Stimulated activated naive CD8-positive, alpha-beta T cell treated with anti-CD3 and anti-CD28 coated beads, Interleukin-15, Interleukin-2, amounts not matched to agents 100 ng/mL and 50 ng/mL, for 24 hours (primary cell): ENCODE data around the gene CELF2.

ENCODE experiments used
- H3K27ac Mint-ChIP-seq: one replicate; pipeline ENCODE4 v1.8.0; 2021; ENCODE audit warnings: mild to moderate bottlenecking, mixed read lengths
- H3K27me3 Mint-ChIP-seq: one replicate; pipeline ENCODE4 v1.8.0; 2021; ENCODE audit warnings: mixed read lengths
- H3K36me3 Mint-ChIP-seq: one replicate; pipeline ENCODE4 v1.8.0; 2021; ENCODE audit warnings: low read depth, mixed read lengths
- H3K4me1 Mint-ChIP-seq: one replicate; pipeline ENCODE4 v1.8.0; 2021; ENCODE audit warnings: low read depth, mixed read lengths
- H3K4me3 Mint-ChIP-seq: one replicate; pipeline ENCODE4 v1.8.0; 2021; ENCODE audit warnings: mild to moderate bottlenecking, mixed read lengths
- H3K9me3 Mint-ChIP-seq: one replicate; pipeline ENCODE4 v1.8.0; 2021; ENCODE audit warnings: mixed read lengths

The CELF2 gene

GRCh38 chr10:11105676-11106004 lies 88.0 kb downstream of the CELF2 start:
- no peak overlapping the region for H3K4me3 Mint-ChIP-seq
- peaks cover 12% of the 10 kb centered on the region for H3K27me3 Mint-ChIP-seq
- H3K27ac Mint-ChIP-seq, result peak overlapping the region; percentile 36
- no peaks in the 10 kb centered on the region for H3K36me3 Mint-ChIP-seq
- H3K4me1 Mint-ChIP-seq, result peaks cover 15% of the 10 kb centered on the region
- H3K9me3 Mint-ChIP-seq, result no peaks in the 10 kb centered on the region

GRCh38 chr10:11106621-11107374 lies 89.1 kb downstream of the CELF2 start:
- Mint-ChIP-seq H3K36me3 (no peaks in the 10 kb centered on the region), H3K27me3 (peaks cover 5% of the 10 kb centered on the region), H3K27ac (no peak overlapping the region), H3K4me1 (peaks cover 15% of the 10 kb centered on the region), H3K9me3 (no peaks in the 10 kb centered on the region), H3K4me3 (no peak overlapping the region)

- H3K9me3 Mint-ChIP-seq, result no peaks in the 10 kb centered on the region
- H3K27ac Mint-ChIP-seq, result no peak overlapping the region
- peaks cover 15% of the 10 kb centered on the region for H3K4me1 Mint-ChIP-seq
- no peaks in the 10 kb centered on the region for H3K36me3 Mint-ChIP-seq
- H3K4me3 Mint-ChIP-seq, result no peak overlapping the region
- H3K27me3 Mint-ChIP-seq, result no peaks in the 10 kb centered on the region
Observed at GRCh38 chr10:11107948-11108347, 90.3 kb downstream of the CELF2 start.

GRCh38 chr10:11108356-11108755 lies 90.7 kb downstream of the CELF2 start:
- Mint-ChIP-seq H3K36me3 (no peaks in the 10 kb centered on the region), H3K27ac (no peak overlapping the region), H3K27me3 (no peaks in the 10 kb centered on the region), H3K4me1 (peaks cover 18% of the 10 kb centered on the region), H3K9me3 (no peaks in the 10 kb centered on the region), H3K4me3 (no peak overlapping the region)

- Mint-ChIP-seq H3K4me1 (peaks cover 27% of the 10 kb centered on the region), H3K36me3 (no peaks in the 10 kb centered on the region), H3K9me3 (no peaks in the 10 kb centered on the region), H3K4me3 (no peak overlapping the region), H3K27ac (no peak overlapping the region), H3K27me3 (no peaks in the 10 kb centered on the region)
Observed at GRCh38 chr10:11109590-11109989, 91.9 kb downstream of the CELF2 start.

- Mint-ChIP-seq H3K27ac (no peak overlapping the region), H3K36me3 (no peaks in the 10 kb centered on the region), H3K4me3 (no peak overlapping the region), H3K9me3 (no peaks in the 10 kb centered on the region), H3K27me3 (no peaks in the 10 kb centered on the region), H3K4me1 (peaks cover 20% of the 10 kb centered on the region)
Observed at GRCh38 chr10:11110539-11110938, 92.9 kb downstream of the CELF2 start.

- Mint-ChIP-seq H3K4me3 (no peak overlapping the region), H3K27ac (no peak overlapping the region), H3K9me3 (no peaks in the 10 kb centered on the region), H3K27me3 (no peaks in the 10 kb centered on the region), H3K36me3 (no peaks in the 10 kb centered on the region), H3K4me1 (peaks cover 17% of the 10 kb centered on the region)
Observed at GRCh38 chr10:11111490-11111889, 93.8 kb downstream of the CELF2 start.

- Mint-ChIP-seq H3K4me3 (no peak overlapping the region), H3K27me3 (no peaks in the 10 kb centered on the region), H3K27ac (no peak overlapping the region), H3K4me1 (peaks cover 17% of the 10 kb centered on the region), H3K9me3 (no peaks in the 10 kb centered on the region), H3K36me3 (no peaks in the 10 kb centered on the region)
Observed at GRCh38 chr10:11112718-11113117, 95.0 kb downstream of the CELF2 start.

- peak overlapping the region; percentile 10 for H3K4me3 Mint-ChIP-seq
- H3K27me3 Mint-ChIP-seq, result no peaks in the 10 kb centered on the region
- H3K4me1 Mint-ChIP-seq, result peaks cover 17% of the 10 kb centered on the region
- no peaks in the 10 kb centered on the region for H3K9me3 Mint-ChIP-seq
- peak overlapping the region; percentile 32 for H3K27ac Mint-ChIP-seq
- H3K36me3 Mint-ChIP-seq, result no peaks in the 10 kb centered on the region
Observed at GRCh38 chr10:11113156-11113555, 95.5 kb downstream of the CELF2 start.

- H3K4me3 Mint-ChIP-seq, result no peak overlapping the region
Observed at GRCh38 chr10:11114269-11114668, 96.6 kb downstream of the CELF2 start.

GRCh38 chr10:11115337-11115736 lies 97.7 kb downstream of the CELF2 start:
- peaks cover 17% of the 10 kb centered on the region for H3K4me1 Mint-ChIP-seq
- H3K9me3 Mint-ChIP-seq, result no peaks in the 10 kb centered on the region
- no peak overlapping the region for H3K27ac Mint-ChIP-seq
- no peaks in the 10 kb centered on the region for H3K36me3 Mint-ChIP-seq
- H3K27me3 Mint-ChIP-seq, result no peaks in the 10 kb centered on the region
- H3K4me3 Mint-ChIP-seq, result no peak overlapping the region

More at GRCh38 chr10:11114269-11114668, 96.6 kb downstream of the CELF2 start:
- Mint-ChIP-seq H3K9me3 (no peaks in the 10 kb centered on the region), H3K27ac (no peak overlapping the region), H3K27me3 (no peaks in the 10 kb centered on the region), H3K4me1 (peaks cover 17% of the 10 kb centered on the region), H3K36me3 (no peaks in the 10 kb centered on the region)

GRCh38 chr10:11116361-11116760 lies 98.7 kb downstream of the CELF2 start:
- Mint-ChIP-seq H3K4me1 (peaks cover 17% of the 10 kb centered on the region), H3K36me3 (no peaks in the 10 kb centered on the region), H3K27ac (no peak overlapping the region), H3K9me3 (no peaks in the 10 kb centered on the region), H3K27me3 (no peaks in the 10 kb centered on the region), H3K4me3 (no peak overlapping the region)

- no peaks in the 10 kb centered on the region for H3K27me3 Mint-ChIP-seq
- no peak overlapping the region for H3K4me3 Mint-ChIP-seq
- H3K36me3 Mint-ChIP-seq, result no peaks in the 10 kb centered on the region
- no peaks in the 10 kb centered on the region for H3K9me3 Mint-ChIP-seq
- no peak overlapping the region for H3K27ac Mint-ChIP-seq
- H3K4me1 Mint-ChIP-seq, result peaks cover 17% of the 10 kb centered on the region
Observed at GRCh38 chr10:11116817-11117216, 99.1 kb downstream of the CELF2 start.

- Mint-ChIP-seq H3K27me3 (no peaks in the 10 kb centered on the region), H3K4me1 (peaks cover 11% of the 10 kb centered on the region), H3K9me3 (peaks cover under 1% of the 10 kb centered on the region), H3K4me3 (no peak overlapping the region), H3K27ac (no peak overlapping the region), H3K36me3 (no peaks in the 10 kb centered on the region)
Observed at GRCh38 chr10:11118686-11119085, 101.0 kb downstream of the CELF2 start.

- no peak overlapping the region for H3K4me3 Mint-ChIP-seq
- peaks cover 8% of the 10 kb centered on the region for H3K4me1 Mint-ChIP-seq
- H3K27ac Mint-ChIP-seq, result no peak overlapping the region
- H3K27me3 Mint-ChIP-seq, result no peaks in the 10 kb centered on the region
- no peaks in the 10 kb centered on the region for H3K36me3 Mint-ChIP-seq
- H3K9me3 Mint-ChIP-seq, result peaks cover 10% of the 10 kb centered on the region
Observed at GRCh38 chr10:11119843-11120242, 102.2 kb downstream of the CELF2 start.

GRCh38 chr10:11120711-11121110 lies 103.0 kb downstream of the CELF2 start:
- peaks cover 7% of the 10 kb centered on the region for H3K4me1 Mint-ChIP-seq
- H3K36me3 Mint-ChIP-seq, result no peaks in the 10 kb centered on the region
- H3K9me3 Mint-ChIP-seq, result peaks cover 10% of the 10 kb centered on the region
- no peak overlapping the region for H3K4me3 Mint-ChIP-seq
- H3K27ac Mint-ChIP-seq, result no peak overlapping the region
- H3K27me3 Mint-ChIP-seq, result no peaks in the 10 kb centered on the region
